HepG2 (cell line): ENCODE data around the gene EFNA4. TPM values are rescaled to one million over a fixed set of nuclear protein-coding genes. Genes with fewer than 3 reads are reported as not detected.

Experiments
- AGO1 ChIP-seq: fragments of 200-400 bp; formaldehyde crosslinking; IDR thresholded peaks from 2 replicates; pipeline ENCODE4 v1.6.1; 2017; ENCODE audit warnings: mild to moderate bottlenecking, low read depth, low read length, moderate library complexity; ENCODE audit not compliant: poor library complexity, severe bottlenecking
- CBX2 ChIP-seq, 2 experiments: fragments of 200-600 bp in 1 of 2; sonication (generic); formaldehyde crosslinking in 1 of 2; IDR thresholded peaks; 2 replicates each; pipeline versions ENCODE4 v1.7.0 to v1.8.1; 2018 to 2022; ENCODE audit warnings: low read depth in 2 of 2, low read length in 1 of 2, mild to moderate bottlenecking in 1 of 2, missing genetic modification reagents in 1 of 2
- DNMT1 ChIP-seq: sonication (generic); formaldehyde crosslinking; IDR thresholded peaks from 2 replicates; pipeline ENCODE4 v1.5.1; 2020; ENCODE audit warnings: mild to moderate bottlenecking, missing genetic modification reagents
- FOSL1 ChIP-seq: sonication (generic); formaldehyde crosslinking; IDR thresholded peaks from 2 replicates; pipeline ENCODE4 v1.9.0; 2021; ENCODE audit warnings: missing genetic modification reagents, borderline replicate concordance
- HMG20A ChIP-seq: IDR thresholded peaks from 2 replicates; pipeline ENCODE4 v1.6.1; 2016; ENCODE audit warnings: borderline replicate concordance
- NONO ChIP-seq, 2 experiments: fragments of 450-650 bp in 1 of 2; sonication (generic) in 1 of 2; formaldehyde crosslinking in 1 of 2; IDR thresholded peaks in 1 of 2; conservative IDR thresholded peaks in 1 of 2; 2 replicates each; pipeline versions ENCODE4 v1.6.1 to v1.8.0; 2017 to 2022; ENCODE audit warnings: mild to moderate bottlenecking in 1 of 2, missing genetic modification reagents in 1 of 2, moderate library complexity in 1 of 2
- NPAS2 ChIP-seq: sonication (generic); formaldehyde crosslinking; IDR thresholded peaks from 2 replicates; pipeline ENCODE4 v1.8.0; 2022; ENCODE audit warnings: mild to moderate bottlenecking, missing genetic modification reagents, borderline replicate concordance
- PPARG ChIP-seq: conservative IDR thresholded peaks from 2 replicates; pipeline ENCODE4 v1.6.1; 2016; ENCODE audit warnings: missing biosample characterization, missing genetic modification reagents
- SALL2 ChIP-seq: sonication (generic); formaldehyde crosslinking; IDR thresholded peaks from 2 replicates; pipeline ENCODE4 v1.8.1; 2023; ENCODE audit warnings: mild to moderate bottlenecking, missing genetic modification reagents, inconsistent platforms
- STAG1 ChIP-seq: sonication (generic); formaldehyde crosslinking; IDR thresholded peaks from 2 replicates; pipeline ENCODE4 v1.4.0; 2020; ENCODE audit warnings: missing genetic modification reagents
- ZBTB42 ChIP-seq: sonication (generic); formaldehyde crosslinking; IDR thresholded peaks from 2 replicates; pipeline ENCODE4 v1.5.0; 2020; ENCODE audit warnings: mild to moderate bottlenecking, missing genetic modification reagents
- ZNF510 ChIP-seq: sonication (generic); formaldehyde crosslinking; IDR thresholded peaks from 2 replicates; pipeline ENCODE4 v1.4.0; 2020; ENCODE audit warnings: low read depth, mild to moderate bottlenecking, missing genetic modification reagents
- ZNF747 ChIP-seq: sonication (generic); formaldehyde crosslinking; IDR thresholded peaks from 2 replicates; pipeline ENCODE4 v1.8.1; 2023; ENCODE audit warnings: missing genetic modification reagents, mild to moderate bottlenecking, borderline replicate concordance
- polyA plus RNA-seq, 8 experiments: library from polyadenylated mRNA; depleted of rRNA in 3 of 8; stranded (reverse) in 7 of 8; unstranded in 1 of 8; fragments of >200 nt; fragmentation: Illumina TruSeq in 4 of 8; extraction: Trizol in 4 of 8; gene quantifications; 2 replicates each; pipeline versions ENCODE4 v1.2.1 to v1.2.3, GENCODE V29; 2011 to 2016; ENCODE audit warnings: low read depth in 4 of 8, missing spikeins in 1 of 8, mixed read lengths in 1 of 8; ENCODE audit not compliant: insufficient read depth in 1 of 8
- total RNA-seq, 5 experiments: library from RNA; depleted of rRNA; stranded (reverse); fragments of >200 nt; fragmentation: Illumina TruSeq; extraction: Trizol; gene quantifications; 2 replicates each; pipeline ENCODE4 v1.2.3, GENCODE V29; 2016; ENCODE audit warnings: low read depth in 1 of 5
- TF ChIP-seq, protein P1 (sequence below): IDR thresholded peaks from 2 replicates; pipeline ENCODE4 v1.6.1; 2012; ENCODE audit warnings: inconsistent platforms

The EFNA4 gene
- total and polyA plus RNA-seq, 2 of the 13 experiments (the other 11 are each of a cell fraction or from before 2014, with no cell fraction given) = 12.0 to 17.2 TPM

GRCh38 chr1:155093911-155094621 is 30.5 kb downstream of the EFNA4 start (continued):
- no peak for TF ChIP-seq NPAS2 (CRISPR knock-in tag)
- no peak for TF ChIP-seq NONO (IDR thresholded peaks at IDR 0.05)
- no peak for TF ChIP-seq NONO (CRISPR knock-in tag; conservative IDR thresholded peaks at IDR 0.05)
- TF ChIP-seq AGO1 = no peak
- no peak for TF ChIP-seq PPARG (CRISPR knock-in tag)
- no peak for TF ChIP-seq ZNF510
- TF ChIP-seq CBX2 (IDR thresholded peaks at IDR 0.05; ENCODE audit: low read depth, low read length) = no peak
- TF ChIP-seq CBX2 (CRISPR knock-in tag; IDR thresholded peaks at IDR 0.05; ENCODE audit: low read depth) = no peak
- TF ChIP-seq, protein P1, sequence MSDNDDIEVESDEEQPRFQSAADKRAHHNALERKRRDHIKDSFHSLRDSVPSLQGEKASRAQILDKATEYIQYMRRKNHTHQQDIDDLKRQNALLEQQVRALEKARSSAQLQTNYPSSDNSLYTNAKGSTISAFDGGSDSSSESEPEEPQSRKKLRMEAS = peak; percentile 18; the same call in 1 of the 2 replicates
- TF ChIP-seq STAG1 (CRISPR knock-in tag) = peak; percentile 68
- TF ChIP-seq SALL2 = no peak
- no peak for TF ChIP-seq ZNF747 (CRISPR knock-in tag)
- TF ChIP-seq ZBTB42 = no peak
- TF ChIP-seq DNMT1 (CRISPR knock-in tag) = 0 out of 2 replicates have a peak, but pooled peaks have one; percentile 42
- TF ChIP-seq HMG20A (CRISPR knock-in tag) = peak; percentile 9; the same call in 1 of the 2 replicates
- no peak for TF ChIP-seq FOSL1 (CRISPR knock-in tag)
